K562 (cell line): ENCODE measurements around the gene LAPTM4A. TPM values are rescaled to one million over a fixed set of nuclear protein-coding genes. Genes with fewer than 3 reads are reported as not detected.

Experiments used
- ATAC-seq: fragments of 200-7000 bp; cut with Tn5 transposase; 3 replicates; pipeline ENCODE4 v1.9.1; 2020; ENCODE audit warnings: moderate library complexity
- BruUV-seq: library from RNA; stranded (reverse); fragments of 400-500 nt; replicated peaks from 2 replicates; lab custom pipeline; 2021; lab: Mats Ljungman, UMichigan
- CTCF ChIA-PET: fragments of 300-600 bp; formaldehyde crosslinking; extraction: SDS; loops from one replicate; lab custom pipeline; 2021; ENCODE audit warnings: low intra/inter-chr PET ratio; lab: Yijun Ruan, JAX
- POLR2A ChIA-PET: fragments of 300-600, 350-650 bp; sonication (Branson Sonifier 250); formaldehyde crosslinking; extraction: SDS; loops from one replicate; lab custom pipeline; 2021; ENCODE audit warnings: antibody characterized with exemption, inconsistent platforms; lab: Yijun Ruan, JAX
- DNase-seq, 4 experiments: peaks; one replicate each; pipeline versions ENCODE4 v3.0.0 to v3.0.0-alpha.2; 2011 to 2018; ENCODE audit warnings: low spot score in 3 of 4, mixed read lengths in 3 of 4; ENCODE audit errors: extremely low read depth in 1 of 4
- FAIRE-seq: peaks from 2 replicates; lab custom pipeline; 2011; peaks lifted over from hg19 to GRCh38; lab: Jason Lieb, UNC
- H2AFZ ChIP-seq: 2 replicates; pipeline ENCODE4 v1.6.0; 2011; ENCODE audit warnings: low read depth, low read length, control low read depth, inconsistent platforms
- H3K27ac ChIP-seq: fragments of 200-600 bp; 3 replicates; pipeline ENCODE4 v1.8.0; 2011; ENCODE audit warnings: low read depth, mild to moderate bottlenecking, control low read depth, inconsistent platforms, low read length, moderate library complexity, mixed read lengths; ENCODE audit errors: extremely low read depth
- H3K27me3 ChIP-seq, 2 experiments: fragments of 300-600 bp in 1 of 2; 2 replicates in 1 of 2; 3 replicates in 1 of 2; pipeline versions ENCODE4 v1.6.0 to v1.8.0; 2011; ENCODE audit warnings: inconsistent platforms in 2 of 2, low read length in 2 of 2, mild to moderate bottlenecking in 1 of 2, mixed read lengths in 1 of 2, moderate library complexity in 1 of 2; ENCODE audit not compliant: control insufficient read depth in 2 of 2, insufficient read depth in 2 of 2
- H3K36me3 ChIP-seq: fragments of 300-600 bp; 3 replicates; pipeline ENCODE4 v1.8.0; 2011; ENCODE audit warnings: mild to moderate bottlenecking, low read length, inconsistent platforms; ENCODE audit not compliant: control insufficient read depth, insufficient read depth
- H3K4me1 ChIP-seq, 2 experiments: fragments of 200-600 bp in 1 of 2; replicated peaks in 1 of 2; 2 replicates in 1 of 2; 3 replicates in 1 of 2; pipeline versions ENCODE4 v1.5.1 to v1.8.0; 2011; ENCODE audit warnings: inconsistent platforms in 2 of 2, low read length in 2 of 2, mild to moderate bottlenecking in 1 of 2, mixed read lengths in 1 of 2, moderate library complexity in 1 of 2; ENCODE audit not compliant: control insufficient read depth in 2 of 2, insufficient read depth in 2 of 2
- H3K4me2 ChIP-seq: 2 replicates; pipeline ENCODE4 v1.6.1; 2011; ENCODE audit warnings: low read length, control low read depth, inconsistent platforms, mixed read lengths; ENCODE audit not compliant: insufficient read depth
- H3K4me3 ChIP-seq: fragments of 200-600 bp; sonication (generic), shearing (Covaris generic); 2 replicates; pipeline ENCODE4 v1.5.1; 2016; ENCODE audit warnings: control low read depth, inconsistent platforms
- H3K79me2 ChIP-seq: fragments of 200-600 bp; 3 replicates; pipeline ENCODE4 v1.8.0; 2011; ENCODE audit warnings: low read length, inconsistent platforms; ENCODE audit not compliant: control insufficient read depth, insufficient read depth
- H3K9ac ChIP-seq, 2 experiments: 2 replicates each; pipeline versions ENCODE4 v1.6.0 to v1.6.1; 2011; ENCODE audit warnings: low read depth in 2 of 2, low read length in 2 of 2, control low read depth in 1 of 2, inconsistent platforms in 1 of 2, mild to moderate bottlenecking in 1 of 2, mixed read lengths in 1 of 2; ENCODE audit not compliant: insufficient read depth in 1 of 2
- H3K9me1 ChIP-seq: one replicate; pipeline ENCODE4 v1.6.0; 2011; ENCODE audit warnings: inconsistent platforms, mild to moderate bottlenecking, low read length, moderate library complexity; ENCODE audit not compliant: control insufficient read depth, insufficient read depth
- H3K9me3 ChIP-seq: replicated peaks from 2 replicates; pipeline ENCODE4 v1.5.1; 2011; ENCODE audit warnings: low read depth, low read length, inconsistent platforms; ENCODE audit not compliant: control insufficient read depth, insufficient read depth
- H4K20me1 ChIP-seq: replicated peaks from 2 replicates; pipeline ENCODE4 v1.6.1; 2011; ENCODE audit warnings: low read length, inconsistent platforms, mixed read lengths; ENCODE audit not compliant: control insufficient read depth, insufficient read depth
- BRF1 ChIP-seq: IDR thresholded peaks from 3 replicates; pipeline ENCODE4 v1.6.1; 2011; ENCODE audit warnings: borderline replicate concordance, mild to moderate bottlenecking; ENCODE audit not compliant: insufficient read length; ENCODE audit errors: extremely low read depth
- GABPA ChIP-seq: fragments of 200-800 bp; sonication (Bioruptor generic); conservative IDR thresholded peaks from 2 replicates; pipeline ENCODE4 v1.6.1; 2016; ENCODE audit warnings: low read depth, missing genetic modification characterization, missing compliant biosample characterization
- GATAD2A ChIP-seq: fragments of 450-650 bp; IDR thresholded peaks from 2 replicates; pipeline ENCODE4 v1.6.1; 2017
- PPARD ChIP-seq: fragments of 250-450 bp; sonication (Bioruptor Pico); IDR thresholded peaks from 2 replicates; pipeline ENCODE4 v1.8.0; 2022; ENCODE audit warnings: inconsistent platforms, mild to moderate bottlenecking, moderate library complexity
- SMAD1 ChIP-seq: fragments of 150-350 bp; IDR thresholded peaks from 2 replicates; pipeline ENCODE4 v1.6.1; 2014; ENCODE audit warnings: low read length, low read depth; ENCODE audit not compliant: partially characterized antibody
- ZNF444 ChIP-seq: fragments of 250-450 bp; sonication (Bioruptor Pico); IDR thresholded peaks from 2 replicates; pipeline ENCODE4 v1.4.0; 2020; ENCODE audit warnings: mild to moderate bottlenecking, moderate library complexity
- ZSCAN29 ChIP-seq: fragments of 450-650 bp; IDR thresholded peaks from 2 replicates; pipeline ENCODE4 v1.6.1; 2017
- WGBS: fragments of 100-300 bp; shearing (Covaris generic); methylation state at CpG from one replicate; pipeline ENCODE4 v1.1.6; 2016; ENCODE audit warnings: low coverage, mixed read lengths; ENCODE audit not compliant: insufficient coverage; ENCODE audit errors: missing lambda C conversion rate; 5-methylcytosine and 5-hydroxymethylcytosine counted together
- in situ Hi-C: fragments of 300-500 bp; cut with MboI; formaldehyde crosslinking; loops from 4 replicates; pipeline ENCODE4 v1.15.0; 2018; ENCODE audit warnings: inconsistent platforms, mixed read lengths
- intact Hi-C: fragments of 100-400 bp; cut with micrococcal nuclease; formaldehyde crosslinking; loops from 2 replicates; pipeline ENCODE4 v1.14.2; 2022
- polyA plus RNA-seq, 8 experiments: library from polyadenylated mRNA; depleted of rRNA in 4 of 8; stranded (reverse) in 5 of 8; unstranded in 3 of 8; fragments of >200 nt; fragmentation: Nextera tagmentation in 2 of 8; fragmentation: Illumina TruSeq in 1 of 8; extraction: Ambion mirVana in 2 of 8; extraction: Trizol in 1 of 8; gene quantifications; 2 replicates each; pipeline versions ENCODE4 v1.2.1 to v1.2.3, GENCODE V29; 2011 to 2014; ENCODE audit warnings: inconsistent platforms in 1 of 8, missing spikeins in 1 of 8
- total RNA-seq, 7 experiments: library from RNA; depleted of rRNA in 6 of 7; stranded (reverse); fragments of >200 nt in 6 of 7; fragmentation: Illumina TruSeq in 2 of 7; extraction: Trizol in 2 of 7; gene quantifications; 2 replicates each; pipeline versions ENCODE4 v1.2.1 to v1.2.3, GENCODE V29; 2011 to 2021; ENCODE audit warnings: low replicate concordance in 1 of 7
- TF ChIP-seq, protein P1 (sequence below): sonication (generic); formaldehyde crosslinking; IDR thresholded peaks from 2 replicates; pipeline ENCODE4 v1.9.0; 2022; ENCODE audit warnings: mild to moderate bottlenecking, missing genetic modification reagents
- TF ChIP-seq, protein P2 (sequence below): fragments of 250-450 bp; sonication (Bioruptor Pico); IDR thresholded peaks from 2 replicates; pipeline ENCODE4 v1.8.0; 2022; ENCODE audit warnings: moderate library complexity, mild to moderate bottlenecking, inconsistent platforms
- TF ChIP-seq, protein P3 (sequence below): fragments of 450-650 bp; IDR thresholded peaks from 2 replicates; pipeline ENCODE4 v1.6.1; 2014; ENCODE audit warnings: low read depth, mild to moderate bottlenecking, moderate library complexity, borderline replicate concordance
- TF ChIP-seq, protein P4 (sequence below): sonication (generic); formaldehyde crosslinking; IDR thresholded peaks from 2 replicates; pipeline ENCODE4 v1.8.1; 2023; ENCODE audit warnings: mild to moderate bottlenecking, missing genetic modification reagents

The LAPTM4A gene
- total and polyA plus RNA-seq, 9 of the 15 experiments (the other 6 are each of a cell fraction or from before 2014, with no cell fraction given) = 13.4 to 157 (median 50.1) TPM

DNA sequence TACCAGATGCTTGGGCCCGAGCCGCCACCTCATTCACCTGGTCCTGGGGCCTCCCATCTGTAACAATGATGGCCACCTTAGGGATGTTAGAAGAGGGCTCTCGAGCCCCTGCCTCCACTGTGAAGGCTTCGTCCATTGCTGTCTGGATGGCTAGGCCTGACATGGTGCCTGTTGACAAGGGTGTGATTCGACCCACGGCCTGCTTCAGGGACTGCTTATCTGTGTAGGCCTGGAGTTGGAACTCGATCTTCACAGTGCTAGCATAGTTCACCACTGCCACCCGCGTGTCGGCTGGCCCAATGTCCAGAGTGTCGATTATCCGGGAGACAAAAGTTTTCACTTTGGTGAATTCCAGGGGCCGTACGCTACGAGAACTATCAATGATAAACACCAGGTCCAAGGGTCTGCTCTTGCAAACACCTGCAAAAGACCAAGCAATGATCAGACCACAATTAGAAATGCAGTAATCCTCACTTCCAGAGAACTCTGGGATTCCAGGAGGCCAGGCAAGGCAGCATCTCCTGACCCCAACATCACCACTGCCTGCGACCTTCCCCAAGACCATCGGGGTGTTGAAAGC is 45.4 kb downstream of the LAPTM4A start:
- no peak for DNase-seq
- Histone ChIP-seq H3K4me1 (no peaks in the 10 kb centered on the region), H3K4me3 (no peak overlapping the region)
- TF ChIP-seq ZNF444 (no peak), GATAD2A (no peak), GABPA (tag) (no peak), ZSCAN29 (no peak), SMAD1 (no peak), PPARD (CRISPR knock-in tag) (no peak), BRF1 (no peak)
- TF ChIP-seq, protein P1, sequence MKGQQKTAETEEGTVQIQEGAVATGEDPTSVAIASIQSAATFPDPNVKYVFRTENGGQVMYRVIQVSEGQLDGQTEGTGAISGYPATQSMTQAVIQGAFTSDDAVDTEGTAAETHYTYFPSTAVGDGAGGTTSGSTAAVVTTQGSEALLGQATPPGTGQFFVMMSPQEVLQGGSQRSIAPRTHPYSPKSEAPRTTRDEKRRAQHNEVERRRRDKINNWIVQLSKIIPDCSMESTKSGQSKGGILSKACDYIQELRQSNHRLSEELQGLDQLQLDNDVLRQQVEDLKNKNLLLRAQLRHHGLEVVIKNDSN (CRISPR knock-in tag) = no peak
- TF ChIP-seq, protein P2, sequence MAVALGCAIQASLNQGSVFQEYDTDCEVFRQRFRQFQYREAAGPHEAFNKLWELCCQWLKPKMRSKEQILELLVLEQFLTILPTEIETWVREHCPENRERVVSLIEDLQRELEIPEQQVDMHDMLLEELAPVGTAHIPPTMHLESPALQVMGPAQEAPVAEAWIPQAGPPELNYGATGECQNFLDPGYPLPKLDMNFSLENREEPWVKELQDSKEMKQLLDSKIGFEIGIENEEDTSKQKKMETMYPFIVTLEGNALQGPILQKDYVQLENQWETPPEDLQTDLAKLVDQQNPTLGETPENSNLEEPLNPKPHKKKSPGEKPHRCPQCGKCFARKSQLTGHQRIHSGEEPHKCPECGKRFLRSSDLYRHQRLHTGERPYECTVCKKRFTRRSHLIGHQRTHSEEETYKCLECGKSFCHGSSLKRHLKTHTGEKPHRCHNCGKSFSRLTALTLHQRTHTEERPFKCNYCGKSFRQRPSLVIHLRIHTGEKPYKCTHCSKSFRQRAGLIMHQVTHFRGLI (CRISPR knock-in tag) = no peak
- TF ChIP-seq, protein P3, sequence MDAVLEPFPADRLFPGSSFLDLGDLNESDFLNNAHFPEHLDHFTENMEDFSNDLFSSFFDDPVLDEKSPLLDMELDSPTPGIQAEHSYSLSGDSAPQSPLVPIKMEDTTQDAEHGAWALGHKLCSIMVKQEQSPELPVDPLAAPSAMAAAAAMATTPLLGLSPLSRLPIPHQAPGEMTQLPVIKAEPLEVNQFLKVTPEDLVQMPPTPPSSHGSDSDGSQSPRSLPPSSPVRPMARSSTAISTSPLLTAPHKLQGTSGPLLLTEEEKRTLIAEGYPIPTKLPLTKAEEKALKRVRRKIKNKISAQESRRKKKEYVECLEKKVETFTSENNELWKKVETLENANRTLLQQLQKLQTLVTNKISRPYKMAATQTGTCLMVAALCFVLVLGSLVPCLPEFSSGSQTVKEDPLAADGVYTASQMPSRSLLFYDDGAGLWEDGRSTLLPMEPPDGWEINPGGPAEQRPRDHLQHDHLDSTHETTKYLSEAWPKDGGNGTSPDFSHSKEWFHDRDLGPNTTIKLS = no peak
- TF ChIP-seq, protein P4, sequence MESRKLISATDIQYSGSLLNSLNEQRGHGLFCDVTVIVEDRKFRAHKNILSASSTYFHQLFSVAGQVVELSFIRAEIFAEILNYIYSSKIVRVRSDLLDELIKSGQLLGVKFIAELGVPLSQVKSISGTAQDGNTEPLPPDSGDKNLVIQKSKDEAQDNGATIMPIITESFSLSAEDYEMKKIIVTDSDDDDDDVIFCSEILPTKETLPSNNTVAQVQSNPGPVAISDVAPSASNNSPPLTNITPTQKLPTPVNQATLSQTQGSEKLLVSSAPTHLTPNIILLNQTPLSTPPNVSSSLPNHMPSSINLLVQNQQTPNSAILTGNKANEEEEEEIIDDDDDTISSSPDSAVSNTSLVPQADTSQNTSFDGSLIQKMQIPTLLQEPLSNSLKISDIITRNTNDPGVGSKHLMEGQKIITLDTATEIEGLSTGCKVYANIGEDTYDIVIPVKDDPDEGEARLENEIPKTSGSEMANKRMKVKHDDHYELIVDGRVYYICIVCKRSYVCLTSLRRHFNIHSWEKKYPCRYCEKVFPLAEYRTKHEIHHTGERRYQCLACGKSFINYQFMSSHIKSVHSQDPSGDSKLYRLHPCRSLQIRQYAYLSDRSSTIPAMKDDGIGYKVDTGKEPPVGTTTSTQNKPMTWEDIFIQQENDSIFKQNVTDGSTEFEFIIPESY (CRISPR knock-in tag) = no peak
- TF ChIP-seq, all 486 proteins: peak for 0
- Histone ChIP-seq H3K9me3 (no peaks in the 10 kb centered on the region), H3K4me2 (no peak overlapping the region), H3K9me1 (no peaks in the 10 kb centered on the region), H3K27ac (no peak overlapping the region), H3K79me2 (no peaks in the 10 kb centered on the region), H3K27me3 (peaks cover 16 to 31% of the 10 kb centered on the region in 2 experiments; a peak in 3 of 5 replicates), H3K36me3 (no peaks in the 10 kb centered on the region), H3K9ac (no peak overlapping the region), H2AFZ (no peak overlapping the region), H4K20me1 (no peaks in the 10 kb centered on the region)
- ATAC-seq (peak; percentile 26; the same call in 1 of the 3 replicates), FAIRE-seq (no peak)
- WGBS = 31% methylated on average over 17 of the region's 17 CpGs
- in situ Hi-C loops = loop anchor here (5.0 kb wide), 1 partner anchor 86 kb away; no protein-coding TSS in a partner anchor
- POLR2A ChIA-PET = interaction anchor here (0.6 kb wide), 1 partner anchor 347 kb away, joined by 4 read pairs; no protein-coding TSS in a partner anchor
- CTCF ChIA-PET = no interaction called here
- intact Hi-C loops = no loop called here
- no TSS peak for BruUV-seq
